NCI-H1092 treated with DMSO at 0.1 percent for 48 hours (cell line): ENCODE data around the gene TBP.
"Not testable (repeated sequence)": the region's sequence is repeated elsewhere in the genome, so short reads cannot be mapped to it uniquely, and the experiment has no call there.

Experiments used
- DNase-seq: peaks from one replicate; lab custom pipeline; 2025; lab: John Stamatoyannopoulos, UW

Gene TBP

DNA sequence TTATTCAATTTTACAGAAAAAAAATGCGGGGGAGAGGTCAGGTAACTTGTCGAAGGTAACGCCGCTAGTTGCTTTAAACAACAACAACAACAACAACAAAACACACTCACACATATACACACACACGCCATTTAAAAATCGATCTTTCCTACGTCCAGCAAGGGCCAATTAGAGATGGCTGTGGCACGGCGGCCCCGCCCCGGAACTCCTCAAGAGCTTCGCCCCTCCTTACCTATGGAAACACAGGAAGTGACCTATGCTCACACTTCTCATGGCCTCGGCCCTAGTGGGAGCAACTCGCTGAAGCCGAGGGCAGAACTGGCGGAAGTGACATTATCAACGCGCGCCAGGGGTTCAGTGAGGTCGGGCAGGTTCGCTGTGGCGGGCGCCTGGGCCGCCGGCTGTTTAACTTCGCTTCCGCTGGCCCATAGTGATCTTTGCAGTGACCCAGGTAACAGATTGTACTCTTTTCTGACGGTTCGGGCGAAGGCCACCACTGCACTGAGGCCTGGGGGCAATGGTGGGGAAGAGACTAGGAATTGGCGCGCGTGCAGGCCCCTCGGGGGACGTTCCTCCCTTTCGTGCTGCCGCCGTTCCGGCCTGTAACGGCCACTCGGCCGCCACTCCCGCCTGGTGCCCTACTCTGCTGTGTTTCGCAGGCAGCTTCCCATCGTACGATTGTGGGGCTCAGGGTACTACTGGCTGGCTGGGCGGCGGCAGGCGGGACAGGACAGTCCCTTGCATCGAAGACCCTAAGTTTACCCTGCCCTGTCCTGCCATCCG, at the start of gene TBP:
Gene TBP, plus strand, starts transcription at position 357 of the 783 bp plus-strand sequence. CDS start 2,661 bp downstream, outside the sequence.
- peak; percentile 100 for DNase-seq

DNA sequence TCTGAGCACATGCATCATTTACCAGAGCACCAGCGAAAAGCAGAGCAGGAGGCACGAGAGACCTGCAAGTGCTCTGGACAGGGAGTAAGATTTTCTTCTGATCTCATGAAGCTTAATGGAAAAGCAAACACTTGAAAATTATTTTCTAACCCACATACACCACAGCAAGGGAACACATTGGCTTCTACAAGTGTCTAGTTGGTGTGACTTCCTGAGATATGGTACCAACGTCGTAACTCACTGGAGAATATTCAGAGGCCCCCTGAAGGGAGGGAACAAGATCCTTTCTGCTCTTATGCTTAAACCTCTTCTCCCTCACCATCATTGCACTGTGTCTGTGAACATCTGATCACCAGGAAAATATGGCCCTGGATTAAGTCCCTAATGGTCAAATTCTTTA, 49.7 kb upstream of the TBP start:
- DNase-seq, result no peak

- peak; percentile 41 for DNase-seq
Measured at GRCh38 chr6:170505306-170505705, 48.9 kb upstream of the TBP start.

GRCh38 chr6:170506446-170506845, 47.7 kb upstream of the TBP start:
- DNase-seq, result no peak

DNA sequence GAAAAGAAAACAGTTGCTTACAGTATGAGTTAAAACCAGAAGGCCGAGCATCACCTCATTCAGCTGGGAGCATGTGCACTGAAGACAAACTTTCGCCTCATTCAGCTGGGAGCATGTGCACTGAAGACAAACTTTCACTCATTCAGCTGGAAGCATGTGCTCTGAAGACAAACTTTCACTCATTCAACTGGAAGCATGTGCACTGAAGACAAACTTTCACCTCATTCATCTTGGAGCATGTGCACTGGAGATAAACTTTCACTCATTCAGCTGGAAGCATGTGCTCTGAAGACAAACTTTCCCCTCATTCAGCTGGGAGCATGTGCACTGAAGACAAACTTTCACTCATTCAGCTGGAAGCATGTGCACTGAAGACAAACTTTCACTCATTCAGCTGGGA, 46.4 kb upstream of the TBP start:
- DNase-seq, result not testable (repeated sequence)

DNA sequence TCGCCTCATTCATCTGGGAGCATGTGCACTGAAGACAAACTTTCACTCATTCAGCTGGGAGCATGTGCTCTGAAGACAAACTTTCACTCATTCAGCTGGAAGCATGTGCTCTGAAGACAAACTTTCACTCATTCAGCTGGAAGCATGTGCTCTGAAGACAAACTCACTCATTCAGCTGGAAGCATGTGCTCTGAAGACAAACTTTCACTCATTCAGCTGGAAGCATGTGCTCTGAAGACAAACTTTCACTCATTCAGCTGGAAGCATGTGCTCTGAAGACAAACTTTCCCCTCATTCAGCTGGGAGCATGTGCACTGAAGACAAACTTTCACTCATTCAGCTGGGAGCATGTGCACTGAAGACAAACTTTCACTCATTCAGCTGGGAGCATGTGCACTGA, 45.9 kb upstream of the TBP start:
- DNase-seq, result not testable (repeated sequence)

DNA sequence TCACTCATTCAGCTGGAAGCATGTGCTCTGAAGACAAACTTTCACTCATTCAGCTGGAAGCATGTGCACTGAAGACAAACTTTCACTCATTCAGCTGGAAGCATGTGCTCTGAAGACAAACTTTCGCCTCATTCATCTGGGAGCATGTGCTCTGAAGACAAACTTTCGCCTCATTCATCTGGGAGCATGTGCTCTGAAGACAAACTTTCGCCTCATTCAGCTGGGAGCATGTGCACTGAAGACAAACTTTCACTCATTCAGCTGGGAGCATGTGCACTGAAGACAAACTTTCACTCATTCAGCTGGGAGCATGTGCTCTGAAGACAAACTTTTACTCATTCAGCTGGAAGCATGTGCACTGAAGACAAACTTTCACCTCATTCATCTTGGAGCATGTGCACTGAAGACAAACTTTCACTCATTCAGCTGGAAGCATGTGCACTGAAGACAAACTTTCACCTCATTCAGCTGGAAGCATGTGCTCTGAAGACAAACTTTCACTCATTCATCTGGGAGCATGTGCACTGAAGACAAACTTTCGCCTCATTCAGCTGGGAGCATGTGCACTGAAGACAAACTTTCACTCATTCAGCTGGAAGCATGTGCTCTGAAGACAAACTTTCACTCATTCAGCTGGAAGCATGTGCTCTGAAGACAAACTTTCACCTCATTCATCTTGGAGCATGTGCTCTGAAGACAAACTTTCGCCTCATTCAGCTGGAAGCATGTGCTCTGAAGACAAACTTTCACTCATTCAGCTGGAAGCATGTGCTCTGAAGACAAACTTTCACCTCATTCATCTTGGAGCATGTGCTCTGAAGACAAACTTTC, 45.1 kb upstream of the TBP start:
- not testable (repeated sequence) for DNase-seq

DNA sequence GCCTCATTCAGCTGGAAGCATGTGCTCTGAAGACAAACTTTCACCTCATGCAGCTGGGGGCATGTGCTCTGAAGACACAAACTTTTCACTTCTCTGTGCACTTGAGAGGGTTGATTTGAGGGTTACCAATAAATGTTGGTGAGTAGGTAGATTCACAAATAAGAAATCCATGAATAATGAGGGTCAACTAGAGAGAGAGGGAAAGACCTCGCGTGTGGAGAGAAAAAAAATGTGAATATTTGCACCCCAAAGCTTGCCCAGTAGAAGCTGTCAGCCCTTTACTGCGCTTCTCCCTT, 44.5 kb upstream of the TBP start:
- DNase-seq, result no peak

DNA sequence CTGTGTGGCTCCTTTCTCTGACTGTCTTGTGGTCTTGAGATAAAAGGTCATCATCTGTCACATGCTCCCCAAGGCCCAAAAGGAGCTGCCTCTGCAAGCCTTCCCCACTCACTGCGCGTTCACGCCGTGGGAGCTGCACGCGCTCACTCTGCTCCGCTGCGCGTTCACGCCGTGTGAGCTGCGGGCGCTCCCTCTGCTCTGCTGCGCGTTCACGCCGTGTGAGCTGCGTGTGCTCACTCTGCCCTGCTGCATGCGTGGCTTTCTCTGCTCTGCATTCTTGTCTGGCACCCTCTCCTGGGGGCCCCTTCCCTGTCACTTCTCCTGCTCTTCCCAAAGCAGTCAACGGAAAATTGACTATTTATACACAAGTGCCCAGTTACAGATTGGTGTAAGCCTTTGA, 43.5 kb upstream of the TBP start:
- no peak for DNase-seq

DNA sequence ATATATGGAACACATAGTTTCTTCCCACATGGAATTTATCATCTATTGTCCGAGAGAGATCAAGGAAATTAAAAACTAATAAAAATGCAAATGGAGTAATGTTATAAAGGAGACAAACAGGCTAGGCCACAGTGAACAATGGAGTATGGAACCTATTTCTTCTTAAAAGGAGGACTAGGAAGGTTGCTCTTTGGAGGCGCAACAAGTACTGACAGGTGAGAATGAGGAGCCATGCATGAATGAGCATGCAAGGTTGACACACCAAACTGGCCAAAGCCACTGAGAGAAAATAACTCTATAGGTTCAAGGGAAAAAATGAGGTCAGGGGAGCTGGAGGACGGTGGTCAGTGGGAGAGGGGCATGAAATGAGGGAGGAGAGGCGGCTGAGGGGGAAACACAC, 41.9 kb upstream of the TBP start:
- DNase-seq, result no peak

DNA sequence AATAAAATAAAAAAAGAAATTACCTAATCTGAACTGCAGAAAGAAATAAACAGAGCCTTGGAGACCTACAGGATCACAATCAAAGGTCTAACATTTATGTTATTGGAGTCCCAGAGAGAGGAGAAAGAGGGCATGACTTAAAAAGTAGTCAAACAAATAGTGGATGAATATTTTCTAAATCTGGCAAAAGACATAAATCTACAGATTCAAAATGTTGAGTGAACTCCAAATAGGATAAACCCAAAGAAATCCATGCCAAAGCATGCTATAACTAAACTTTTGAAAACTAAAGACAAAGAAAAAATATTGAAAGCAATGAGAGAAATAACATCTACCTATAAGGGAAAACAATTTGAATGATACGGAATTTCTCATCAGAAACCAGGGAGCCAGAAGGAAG, 39.3 kb upstream of the TBP start:
- no peak for DNase-seq

GRCh38 chr6:170516783-170517616, 37.2 kb upstream of the TBP start:
- DNase-seq, result peak; percentile 92

- peak; percentile 69 for DNase-seq
Measured at GRCh38 chr6:170522565-170523183, 31.5 kb upstream of the TBP start.

DNA sequence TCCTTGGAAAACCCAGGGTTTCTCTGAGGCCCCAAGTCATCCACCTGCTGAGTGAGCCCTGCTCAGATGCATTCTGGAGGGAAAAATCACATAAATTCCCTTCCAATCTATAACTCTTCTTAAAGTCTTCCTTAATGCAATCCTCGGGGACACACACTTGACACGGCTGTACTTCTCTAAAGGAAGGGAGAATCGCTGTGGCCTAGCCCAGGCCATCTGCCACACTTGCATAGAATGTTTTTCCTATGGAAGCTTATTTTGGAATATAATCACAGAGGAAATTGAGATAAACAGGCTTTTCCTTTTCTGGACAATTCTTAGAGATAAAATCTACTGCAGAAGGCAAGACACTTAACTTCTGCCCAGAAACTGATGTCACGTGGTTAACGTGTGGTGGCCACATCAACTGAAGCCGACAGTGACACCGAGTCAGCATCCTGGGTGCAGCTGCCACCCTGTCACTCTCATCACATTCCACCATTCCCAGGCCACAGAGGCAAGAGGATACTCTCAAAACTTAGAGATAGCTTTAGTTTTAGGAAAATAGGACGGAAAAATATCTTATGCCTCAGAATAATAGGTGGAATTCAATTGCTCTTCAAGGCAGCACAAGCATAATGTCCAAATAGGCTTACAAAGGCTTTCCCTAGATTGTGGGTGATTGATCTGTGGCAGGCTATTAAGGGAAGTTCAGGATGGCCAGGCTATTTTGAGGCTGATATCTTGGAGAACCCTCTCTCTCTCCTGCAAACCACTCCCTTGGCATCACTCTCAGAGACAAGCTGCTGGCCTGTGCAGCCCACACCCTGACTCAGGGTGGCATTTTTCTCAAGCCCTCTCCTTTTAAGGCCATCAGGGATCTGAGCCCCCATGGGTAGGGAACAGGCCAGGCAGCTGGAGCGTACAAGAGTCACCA, 30.7 kb upstream of the TBP start:
- no peak for DNase-seq

DNA sequence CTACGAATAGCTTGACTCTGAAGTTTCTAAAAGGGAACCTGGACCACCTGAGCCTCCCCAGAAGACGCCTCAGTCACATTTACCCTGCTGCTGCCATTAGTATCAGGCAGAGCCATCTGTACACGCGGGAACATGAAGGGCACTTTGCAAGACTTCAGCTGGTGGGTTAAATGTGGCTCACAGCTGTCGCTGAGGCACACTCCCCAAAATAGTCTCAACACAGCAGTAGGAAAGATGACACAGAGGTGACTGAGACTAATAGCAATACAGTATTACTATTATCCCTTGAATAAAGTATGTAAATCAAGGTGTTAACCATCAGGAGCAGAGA, 30.0 kb upstream of the TBP start:
- DNase-seq, result no peak

DNA sequence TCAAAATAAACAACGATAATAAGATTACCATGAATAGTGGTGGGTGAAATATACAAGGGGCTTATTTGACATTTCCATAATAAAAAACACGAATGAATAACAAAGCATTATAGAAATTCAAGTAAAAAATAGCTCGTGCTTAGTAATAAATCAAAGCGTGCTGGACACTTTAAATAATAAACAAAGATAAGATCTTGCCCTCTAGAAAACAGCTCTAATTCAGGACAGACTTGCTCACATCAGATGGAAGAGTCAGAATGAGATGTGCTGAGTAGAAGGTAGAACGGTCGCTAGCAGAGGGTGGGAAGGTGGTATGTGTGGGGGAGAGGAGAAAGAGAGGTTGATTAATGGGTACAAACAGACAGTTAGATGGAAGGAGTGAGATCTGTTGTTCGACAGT, 28.4 kb upstream of the TBP start:
- no peak for DNase-seq

DNA sequence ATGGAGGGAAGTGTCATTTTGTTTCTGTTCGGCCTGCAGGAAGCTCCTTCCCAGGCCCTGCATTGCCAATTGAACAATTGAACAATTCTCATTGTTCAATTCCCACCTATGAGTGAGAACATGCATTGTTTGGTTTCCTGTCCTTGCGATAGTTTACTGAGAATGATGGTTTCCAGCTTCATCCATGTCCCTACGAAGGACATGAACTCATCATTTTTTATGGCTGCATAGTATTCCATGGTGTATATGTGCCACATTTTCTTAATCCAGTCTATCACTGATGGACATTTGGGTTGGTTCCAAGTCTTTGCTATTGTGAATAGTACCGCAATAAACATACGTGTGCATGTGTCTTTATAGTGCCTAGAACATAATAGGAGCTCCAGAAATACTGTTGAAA, 26.2 kb upstream of the TBP start:
- not testable (repeated sequence) for DNase-seq

DNA sequence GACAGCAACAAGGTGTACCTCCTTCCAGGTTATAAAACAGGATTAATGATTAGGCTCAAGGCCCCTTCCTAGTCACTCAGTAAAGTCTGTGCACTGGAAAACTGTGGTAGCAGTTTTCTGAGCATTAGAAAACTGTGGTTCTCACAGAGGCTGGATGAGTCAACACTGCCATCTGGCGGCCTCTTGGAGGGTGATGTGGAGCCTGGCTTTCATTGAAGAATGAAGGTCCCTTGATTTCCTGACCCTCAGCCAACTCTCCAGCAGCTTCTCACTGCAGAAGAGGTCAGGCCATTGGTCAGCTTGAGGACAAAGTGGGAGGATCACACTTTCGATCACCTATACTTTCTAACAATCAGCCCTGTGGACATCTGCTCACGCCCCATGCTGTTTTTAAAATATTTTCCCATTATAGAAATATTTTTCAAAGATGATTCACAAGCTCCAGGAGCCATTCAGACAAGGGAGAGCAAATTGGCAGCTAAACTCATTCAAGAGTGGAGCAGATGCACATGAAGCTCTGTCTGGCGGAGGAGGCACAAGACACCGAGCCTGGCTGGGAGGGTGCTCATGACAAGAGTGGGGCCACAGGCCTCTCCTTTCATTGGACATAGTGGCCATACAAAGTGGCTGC, 24.2 kb upstream of the TBP start:
- DNase-seq, result peak; percentile 86

DNA sequence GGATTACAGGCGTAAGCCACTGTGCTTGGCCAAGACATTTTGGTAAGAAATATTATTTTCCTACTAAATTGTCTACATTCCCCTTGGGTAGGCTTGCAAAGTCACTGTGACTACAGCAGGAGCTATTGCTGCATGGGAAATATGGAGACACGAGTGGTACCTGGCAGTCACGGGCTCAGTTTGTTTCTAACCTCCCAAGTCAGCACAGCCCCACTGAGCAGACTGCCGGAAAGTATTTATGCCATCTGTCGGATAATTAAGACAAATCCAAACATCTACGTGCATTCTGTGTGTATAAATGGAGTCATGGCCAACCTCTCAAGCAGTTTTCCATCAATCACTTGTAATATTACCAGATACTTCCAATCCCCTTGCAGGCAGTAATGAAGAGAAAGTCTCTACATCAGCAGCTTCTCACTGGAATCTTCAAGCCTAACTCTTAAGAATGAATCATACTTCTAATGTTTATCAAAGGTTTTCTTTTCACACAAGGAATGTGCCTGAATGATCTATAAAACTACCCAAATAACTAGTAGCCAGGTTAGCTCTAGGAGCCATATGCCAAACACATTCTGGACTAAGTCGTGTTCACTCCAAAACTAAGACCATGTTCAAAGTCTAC, 21.2 kb upstream of the TBP start:
- no peak for DNase-seq

DNA sequence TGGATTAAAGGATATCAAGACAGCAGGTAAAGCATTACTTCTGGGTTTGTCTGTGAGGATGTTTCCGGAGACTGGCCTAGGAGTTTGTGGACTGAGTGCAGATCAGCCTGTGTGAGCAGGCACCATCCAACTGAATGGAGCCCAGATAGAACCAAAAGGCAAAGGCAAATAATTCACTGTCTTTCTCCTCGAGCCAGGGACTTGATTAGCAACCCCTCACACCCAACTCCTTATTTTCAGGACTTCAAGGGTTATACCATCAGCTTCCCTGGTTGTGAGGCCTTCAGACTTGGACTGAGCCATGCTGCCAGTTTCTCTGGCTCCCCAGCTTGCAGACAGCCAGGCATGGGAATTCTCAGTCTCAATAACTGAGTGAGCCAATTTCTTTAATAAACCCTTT, 20.4 kb upstream of the TBP start:
- no peak for DNase-seq
